SU-DHL-6 (cell line): ENCODE measurements around the gene C6orf120.

Experiments used
- EZH2phosphoT487 ChIP-seq: fragments of 200-600 bp; sonication (generic), shearing (Covaris generic); conservative IDR thresholded peaks from 2 replicates; pipeline ENCODE4 v1.6.1; 2018; ENCODE audit warnings: mild to moderate bottlenecking, antibody characterized with exemption, low read length, moderate library complexity, mixed read lengths
- TF ChIP-seq, protein P1 (sequence below): fragments of 200-600 bp; sonication (generic); IDR thresholded peaks from one replicate; pipeline ENCODE4 v1.5.1; 2017; ENCODE audit warnings: antibody characterized with exemption, mild to moderate bottlenecking, low read length, moderate library complexity; ENCODE audit not compliant: insufficient read depth, poor library complexity, severe bottlenecking

DNA sequence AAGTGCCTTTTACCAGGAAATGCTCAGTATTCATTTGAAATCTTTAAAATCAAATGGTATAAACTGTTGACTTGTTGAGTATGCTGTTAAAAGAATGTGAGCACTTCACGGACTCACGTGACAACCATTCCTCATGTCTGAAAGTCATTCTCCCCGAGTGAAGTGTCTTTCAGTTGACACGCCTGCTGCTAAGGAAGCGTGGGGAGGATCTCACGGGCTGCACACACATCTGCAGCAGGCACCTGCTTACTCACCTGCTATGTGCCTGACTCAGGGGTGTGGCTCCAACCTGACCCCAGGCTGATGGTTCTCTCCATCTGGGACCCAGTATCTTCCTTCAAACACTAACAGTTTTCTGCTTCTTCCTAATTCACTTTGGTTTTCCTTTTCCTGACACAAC, 32.8 kb upstream of the C6orf120 start:
- TF ChIP-seq, protein P1, sequence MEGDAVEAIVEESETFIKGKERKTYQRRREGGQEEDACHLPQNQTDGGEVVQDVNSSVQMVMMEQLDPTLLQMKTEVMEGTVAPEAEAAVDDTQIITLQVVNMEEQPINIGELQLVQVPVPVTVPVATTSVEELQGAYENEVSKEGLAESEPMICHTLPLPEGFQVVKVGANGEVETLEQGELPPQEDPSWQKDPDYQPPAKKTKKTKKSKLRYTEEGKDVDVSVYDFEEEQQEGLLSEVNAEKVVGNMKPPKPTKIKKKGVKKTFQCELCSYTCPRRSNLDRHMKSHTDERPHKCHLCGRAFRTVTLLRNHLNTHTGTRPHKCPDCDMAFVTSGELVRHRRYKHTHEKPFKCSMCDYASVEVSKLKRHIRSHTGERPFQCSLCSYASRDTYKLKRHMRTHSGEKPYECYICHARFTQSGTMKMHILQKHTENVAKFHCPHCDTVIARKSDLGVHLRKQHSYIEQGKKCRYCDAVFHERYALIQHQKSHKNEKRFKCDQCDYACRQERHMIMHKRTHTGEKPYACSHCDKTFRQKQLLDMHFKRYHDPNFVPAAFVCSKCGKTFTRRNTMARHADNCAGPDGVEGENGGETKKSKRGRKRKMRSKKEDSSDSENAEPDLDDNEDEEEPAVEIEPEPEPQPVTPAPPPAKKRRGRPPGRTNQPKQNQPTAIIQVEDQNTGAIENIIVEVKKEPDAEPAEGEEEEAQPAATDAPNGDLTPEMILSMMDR = no peak
- TF ChIP-seq EZH2phosphoT487 = no peak
